IMR-90 (cell line): ENCODE results near the gene DGKH. TPM values are rescaled to one million over a fixed set of nuclear protein-coding genes. Genes with fewer than 3 reads are reported as not detected.

Source experiments
- ATAC-seq: fragments of 200-7000 bp; cut with Tn5 transposase; 2 replicates; pipeline ENCODE4 v1.9.1; 2020; ENCODE audit warnings: low read depth, mild to moderate bottlenecking, moderate library complexity
- BruUV-seq: library from RNA; stranded (reverse); fragments of 400-500 nt; replicated peaks from 2 replicates; lab custom pipeline; 2021; lab: Mats Ljungman, UMichigan
- CTCF ChIA-PET: fragments of 300-600 bp; formaldehyde crosslinking; extraction: SDS; loops from one replicate; lab custom pipeline; 2021; ENCODE audit warnings: antibody characterized with exemption; lab: Yijun Ruan, JAX
- POLR2A ChIA-PET: fragments of 300-600 bp; sonication (Branson Sonifier 250); formaldehyde crosslinking; loops from one replicate; lab custom pipeline; 2022; ENCODE audit warnings: antibody characterized with exemption; ENCODE audit not compliant: unreplicated experiment; lab: Charles Lee
- DNase-seq: peaks from one replicate; pipeline ENCODE4 v3.0.0; 2013
- H2AFZ ChIP-seq: replicated peaks from 2 replicates; pipeline ENCODE3; 2013; ENCODE audit warnings: low read length, mild to moderate bottlenecking; ENCODE audit not compliant: poor library complexity
- H2AK5ac ChIP-seq: 2 replicates; pipeline ENCODE4 v1.6.1; 2013; ENCODE audit warnings: low read depth, low read length, inconsistent platforms
- H2AK9ac ChIP-seq: replicated peaks from 2 replicates; pipeline ENCODE3; 2013; ENCODE audit warnings: mild to moderate bottlenecking, low read depth, low read length, moderate library complexity; ENCODE audit not compliant: poor library complexity
- H2BK120ac ChIP-seq: 2 replicates; pipeline ENCODE4 v1.6.1; 2013; ENCODE audit warnings: low read depth, low read length, inconsistent platforms
- H2BK15ac ChIP-seq: 3 replicates; pipeline ENCODE4 v1.6.1; 2013; ENCODE audit warnings: low read depth, low read length, inconsistent platforms
- H2BK20ac ChIP-seq: 2 replicates; pipeline ENCODE4 v1.6.1; 2013; ENCODE audit warnings: low read depth, mild to moderate bottlenecking, inconsistent platforms, low read length, moderate library complexity
- H2BK5ac ChIP-seq: 2 replicates; pipeline ENCODE4 v1.6.1; 2013; ENCODE audit warnings: mild to moderate bottlenecking, low read depth, low read length, inconsistent platforms; ENCODE audit not compliant: poor library complexity, severe bottlenecking
- H3K14ac ChIP-seq: replicated peaks from 2 replicates; pipeline ENCODE4 v1.6.1; 2013; ENCODE audit warnings: low read depth, low read length, inconsistent platforms
- H3K18ac ChIP-seq: 2 replicates; pipeline ENCODE4 v1.6.1; 2013; ENCODE audit warnings: low read depth, low read length, control low read depth
- H3K23ac ChIP-seq: 2 replicates; pipeline ENCODE4 v1.6.1; 2013; ENCODE audit warnings: low read depth, low read length, inconsistent platforms
- H3K27ac ChIP-seq: 2 replicates; pipeline ENCODE4 v1.5.1; 2013; ENCODE audit warnings: mild to moderate bottlenecking, control low read depth, low read length; ENCODE audit not compliant: insufficient read depth
- H3K27me3 ChIP-seq: 2 replicates; pipeline ENCODE4 v1.6.1; 2013; ENCODE audit warnings: low read length; ENCODE audit not compliant: control insufficient read depth, insufficient read depth
- H3K36me3 ChIP-seq: 2 replicates; pipeline ENCODE4 v1.6.1; 2013; ENCODE audit warnings: low read length, mixed read lengths; ENCODE audit not compliant: control insufficient read depth, insufficient read depth
- H3K4ac ChIP-seq: 2 replicates; pipeline ENCODE4 v1.6.1; 2013; ENCODE audit warnings: low read depth, low read length, inconsistent platforms
- H3K4me1 ChIP-seq: 2 replicates; pipeline ENCODE4 v1.6.1; 2013; ENCODE audit warnings: low read length, mixed read lengths; ENCODE audit not compliant: control insufficient read depth, insufficient read depth
- H3K4me2 ChIP-seq: 2 replicates; pipeline ENCODE4 v1.6.1; 2013; ENCODE audit warnings: low read depth, mild to moderate bottlenecking, control low read depth, low read length, moderate library complexity
- H3K4me3 ChIP-seq: 2 replicates; pipeline ENCODE4 v1.5.1; 2013; ENCODE audit warnings: low read depth, mild to moderate bottlenecking, control low read depth, low read length, moderate library complexity; ENCODE audit not compliant: insufficient read depth
- H3K56ac ChIP-seq: 2 replicates; pipeline ENCODE4 v1.6.1; 2013; ENCODE audit warnings: low read length, inconsistent platforms; ENCODE audit not compliant: insufficient read depth; ENCODE audit errors: extremely low read depth
- H3K79me1 ChIP-seq, 2 experiments: 2 replicates each; pipeline ENCODE4 v1.6.1; 2013; ENCODE audit warnings: low read length in 2 of 2, inconsistent platforms in 1 of 2, low read depth in 1 of 2
- H3K9ac ChIP-seq: 2 replicates; pipeline ENCODE4 v1.6.1; 2013; ENCODE audit warnings: low read depth, low read length, control low read depth
- H3K9me1 ChIP-seq: 2 replicates; pipeline ENCODE4 v1.6.1; 2013; ENCODE audit warnings: low read length, inconsistent platforms; ENCODE audit not compliant: insufficient read depth
- H3K9me3 ChIP-seq: 2 replicates; pipeline ENCODE4 v1.6.1; 2013; ENCODE audit warnings: low read length; ENCODE audit not compliant: control insufficient read depth, insufficient read depth
- H4K20me1 ChIP-seq: 2 replicates; pipeline ENCODE4 v1.6.1; 2013; ENCODE audit warnings: low read length, inconsistent platforms; ENCODE audit not compliant: insufficient read depth
- H4K5ac ChIP-seq: 2 replicates; pipeline ENCODE4 v1.6.1; 2013; ENCODE audit warnings: mild to moderate bottlenecking, low read depth, low read length, control low read depth
- H4K8ac ChIP-seq, 2 experiments: 2 replicates each; pipeline ENCODE4 v1.6.1; 2013; ENCODE audit warnings: low read depth in 2 of 2, low read length in 2 of 2, control low read depth in 1 of 2, inconsistent platforms in 1 of 2
- H4K91ac ChIP-seq: 2 replicates; pipeline ENCODE4 v1.6.1; 2013; ENCODE audit warnings: low read depth, low read length, inconsistent platforms; ENCODE audit not compliant: insufficient read depth
- BHLHE40 ChIP-seq: fragments of 150-350 bp; IDR thresholded peaks from 2 replicates; pipeline ENCODE4 v1.6.1; 2016; ENCODE audit warnings: mild to moderate bottlenecking, low read depth, low read length
- CEBPB ChIP-seq: IDR thresholded peaks from 2 replicates; pipeline ENCODE4 v1.6.1; 2012; ENCODE audit warnings: low read depth, low read length, improper control_type of control experiment
- CTCF ChIP-seq: conservative IDR thresholded peaks from 2 replicates; pipeline ENCODE4 v1.5.1; 2012; ENCODE audit warnings: mild to moderate bottlenecking, low read depth, low read length, improper control_type of control experiment
- RAD21 ChIP-seq: IDR thresholded peaks from 2 replicates; pipeline ENCODE4 v1.6.1; 2012; ENCODE audit warnings: low read length, improper control_type of control experiment
- RCOR1 ChIP-seq: IDR thresholded peaks from 2 replicates; pipeline ENCODE4 v1.6.1; 2012; ENCODE audit warnings: mild to moderate bottlenecking, low read length, improper control_type of control experiment; ENCODE audit not compliant: insufficient replicate concordance
- WGBS, 2 experiments: methylation state at CpG; one replicate each; pipeline versions ENCODE4 v1.1.5 to v1.1.7; 2013; ENCODE audit warnings: missing lambda C conversion rate in 2 of 2; ENCODE audit not compliant: insufficient read length in 1 of 2; ENCODE audit errors: extremely low coverage in 2 of 2; 5-methylcytosine and 5-hydroxymethylcytosine counted together
- dilution Hi-C: fragments of 300-500 bp; cut with HindIII; formaldehyde crosslinking; loops from one replicate; pipeline ENCODE4 v1.14.3; 2018; ENCODE audit warnings: low sequenced_read_pairs; ENCODE audit not compliant: unreplicated experiment
- in situ Hi-C: fragments of 300-500 bp; cut with MboI; formaldehyde crosslinking; loops from 3 replicates; pipeline ENCODE4 v1.14.3; 2019; ENCODE audit warnings: low sequenced_read_pairs, inconsistent platforms, mixed read lengths
- intact Hi-C: fragments of 100-400 bp; cut with micrococcal nuclease; formaldehyde crosslinking; loops from 2 replicates; pipeline ENCODE4 v1.10.0; 2022
- polyA plus RNA-seq, 3 experiments: library from polyadenylated mRNA; depleted of rRNA; stranded (reverse); fragments of >200 nt; gene quantifications; 2 replicates each; pipeline ENCODE4 v1.2.3, GENCODE V29; 2012; ENCODE audit warnings: low replicate concordance in 1 of 3
- total RNA-seq: library from RNA; depleted of rRNA; stranded (reverse); fragments of >200 nt; gene quantifications from 2 replicates; pipeline ENCODE4 v1.2.3, GENCODE V29; 2012

Gene DGKH
- total and polyA plus RNA-seq, 2 of the 4 experiments (the other 2 are of a cell fraction), result 2.0 to 13.4 TPM

- no peaks in the 10 kb centered on the region for H3K36me3 ChIP-seq
- no peak overlapping the region for H3K18ac ChIP-seq
- H3K9me3 ChIP-seq, result no peaks in the 10 kb centered on the region
- no peak overlapping the region for H2BK20ac ChIP-seq
- H2AK5ac ChIP-seq, result peak overlapping the region; percentile 43
- no peak overlapping the region for H2BK120ac ChIP-seq
- no peak for TF ChIP-seq RCOR1
- no peak for TF ChIP-seq CEBPB
- no peak for TF ChIP-seq CTCF
- no peak for TF ChIP-seq RAD21
- no peak for TF ChIP-seq BHLHE40
- no peak overlapping the region for H3K56ac ChIP-seq
- DNase-seq (no peak), ATAC-seq (no peak)
- no CpG with 5 or more reads among the region's 3 CpGs for WGBS, 2 experiments
- no TSS peak for BruUV-seq
- H3K4me1 ChIP-seq, result peaks cover 8% of the 10 kb centered on the region
- no peak overlapping the region for H2BK5ac ChIP-seq
- in situ Hi-C loops (loop anchor here (10.0 kb wide), 1 partner anchor 72 kb away; the partner anchor contains the start of gene VWA8), dilution Hi-C loops (no loop called here), intact Hi-C loops (no loop called here)
- no peak overlapping the region for H3K27ac ChIP-seq
- no peak overlapping the region for H3K9ac ChIP-seq
- H3K23ac ChIP-seq, result no peak overlapping the region
- peak overlapping the region; percentile 27 for H2AFZ ChIP-seq
- CTCF ChIA-PET, result no interaction called here
- no peak overlapping the region for H3K4ac ChIP-seq
- H3K79me1 ChIP-seq, result peaks cover 5 to 12% of the 10 kb centered on the region in 2 experiments; a peak in 3 of 4 replicates
- no peak overlapping the region for H3K4me2 ChIP-seq
- no peak overlapping the region for H3K14ac ChIP-seq
- H3K4me3 ChIP-seq, result no peak overlapping the region
- H4K20me1 ChIP-seq, result 0 out of 2 replicates have a peak, but pooled peaks cover 5% of the 10 kb centered on the region
- H3K9me1 ChIP-seq, result peaks cover 4% of the 10 kb centered on the region; the same call in 1 of the 2 replicates
- no peaks in the 10 kb centered on the region for H3K27me3 ChIP-seq
- no peak overlapping the region for H4K5ac ChIP-seq
- no peak overlapping the region for H2AK9ac ChIP-seq
- H4K91ac ChIP-seq, result no peak overlapping the region
- POLR2A ChIA-PET, result no interaction called here
- no peak overlapping the region for H2BK15ac ChIP-seq
- no peak overlapping the region for H4K8ac ChIP-seq
These were observed 11.7 kb upstream of the DGKH start for GRCh38 chr13:42036711-42037110.
